Astrocyte (in vitro differentiated cells and primary cell): Measurements from ENCODE around the gene CD177.

Source experiments
- EZH2 ChIP-seq: IDR thresholded peaks from 2 replicates; pipeline ENCODE4 v1.6.1; 2012; ENCODE audit warnings: mild to moderate bottlenecking, low read length, inconsistent platforms; ENCODE audit not compliant: insufficient read depth
- TF ChIP-seq, protein P1 (sequence below): IDR thresholded peaks from 2 replicates; pipeline ENCODE4 v1.5.1; 2011; ENCODE audit warnings: low read depth, mild to moderate bottlenecking, inconsistent platforms, low read length, moderate library complexity; ENCODE audit not compliant: insufficient read depth

DNA sequence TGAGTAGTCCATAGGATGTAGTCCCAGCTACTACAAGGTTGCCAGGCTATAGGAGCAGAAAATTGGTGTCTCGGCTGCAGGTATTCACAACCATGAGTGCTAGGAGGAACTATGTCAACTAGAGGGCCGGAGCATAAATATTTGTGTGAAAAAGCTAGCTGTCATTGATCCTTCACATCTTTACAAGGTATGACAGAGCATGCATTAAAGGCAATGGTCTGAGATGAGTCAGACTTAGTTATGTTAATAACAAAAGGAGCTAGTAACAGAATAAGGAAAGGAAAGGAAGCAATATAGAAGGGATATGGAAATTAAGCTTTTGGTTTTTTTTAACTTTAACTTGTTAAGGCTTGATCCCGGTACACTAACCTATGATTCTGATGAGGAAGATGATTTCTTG, 43.3 kb upstream of the CD177 start:
- no peak for TF ChIP-seq EZH2
- TF ChIP-seq, protein P1, sequence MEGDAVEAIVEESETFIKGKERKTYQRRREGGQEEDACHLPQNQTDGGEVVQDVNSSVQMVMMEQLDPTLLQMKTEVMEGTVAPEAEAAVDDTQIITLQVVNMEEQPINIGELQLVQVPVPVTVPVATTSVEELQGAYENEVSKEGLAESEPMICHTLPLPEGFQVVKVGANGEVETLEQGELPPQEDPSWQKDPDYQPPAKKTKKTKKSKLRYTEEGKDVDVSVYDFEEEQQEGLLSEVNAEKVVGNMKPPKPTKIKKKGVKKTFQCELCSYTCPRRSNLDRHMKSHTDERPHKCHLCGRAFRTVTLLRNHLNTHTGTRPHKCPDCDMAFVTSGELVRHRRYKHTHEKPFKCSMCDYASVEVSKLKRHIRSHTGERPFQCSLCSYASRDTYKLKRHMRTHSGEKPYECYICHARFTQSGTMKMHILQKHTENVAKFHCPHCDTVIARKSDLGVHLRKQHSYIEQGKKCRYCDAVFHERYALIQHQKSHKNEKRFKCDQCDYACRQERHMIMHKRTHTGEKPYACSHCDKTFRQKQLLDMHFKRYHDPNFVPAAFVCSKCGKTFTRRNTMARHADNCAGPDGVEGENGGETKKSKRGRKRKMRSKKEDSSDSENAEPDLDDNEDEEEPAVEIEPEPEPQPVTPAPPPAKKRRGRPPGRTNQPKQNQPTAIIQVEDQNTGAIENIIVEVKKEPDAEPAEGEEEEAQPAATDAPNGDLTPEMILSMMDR: no peak
